ENCODE data around the gene OPRD1.
"Not testable (repeated sequence)": the region's sequence is repeated elsewhere in the genome, so short reads cannot be mapped to it uniquely, and the experiment has no call there.

OPRD1 gene

DNA sequence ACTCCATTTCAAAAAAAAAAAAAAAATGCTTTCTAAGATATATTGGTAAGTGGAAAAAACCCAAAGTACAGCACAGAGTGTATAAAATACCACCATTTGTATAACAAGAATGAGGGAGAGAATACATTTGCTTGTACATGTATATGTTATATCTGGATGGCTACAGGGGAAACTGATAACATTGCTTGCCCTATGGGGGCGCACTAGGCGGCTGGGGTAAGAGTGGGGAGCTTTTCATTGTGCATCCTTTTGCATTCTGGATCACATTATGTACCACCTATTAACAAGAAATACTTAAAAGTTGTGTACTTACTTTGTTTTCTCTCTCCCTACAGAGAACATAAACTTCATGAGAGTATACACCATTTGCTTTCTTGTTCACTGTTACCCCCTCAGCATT lies 28.6 kb upstream of the OPRD1 start:
- no peaks in the 10 kb centered on the region for H3K27me3 ChIP-seq (ENCODE audit: control insufficient read depth, insufficient read depth, low read length)
- H3K4me1 ChIP-seq (ENCODE audit: control insufficient read depth, insufficient read depth, low read length): peaks cover 2% of the 10 kb centered on the region
- H3K9ac ChIP-seq (ENCODE audit: low read depth, low read length): no peak overlapping the region
- H3K9me3 ChIP-seq (ENCODE audit: control insufficient read depth, insufficient read depth, low read length): no peaks in the 10 kb centered on the region
- no peaks in the 10 kb centered on the region for H3K36me3 ChIP-seq (ENCODE audit: control insufficient read depth, insufficient read depth, low read length)
- no peak overlapping the region for H3K4me3 ChIP-seq (ENCODE audit: low read depth, low read length)

DNA sequence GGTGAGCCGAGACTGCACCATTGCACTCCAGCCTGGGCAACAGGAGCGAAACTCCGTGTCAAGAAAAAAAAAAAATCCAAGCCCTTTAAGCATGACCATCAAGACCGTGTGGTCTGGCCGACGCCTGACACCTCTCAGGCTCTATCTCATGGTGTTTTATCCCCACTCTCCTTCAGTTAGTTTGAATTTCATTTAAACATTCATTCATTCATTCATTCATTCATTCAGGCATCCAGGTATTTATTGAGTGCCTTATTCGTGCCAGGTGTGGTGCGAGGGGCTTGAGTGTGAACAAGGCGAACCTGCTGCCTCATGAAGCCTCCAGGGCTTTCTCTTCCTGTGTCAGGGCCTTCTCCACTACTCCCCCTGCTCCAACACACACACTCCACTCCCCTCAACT lies 22.6 kb upstream of the OPRD1 start:
- Histone ChIP-seq H3K9ac (ENCODE audit: low read depth, low read length) (no peak overlapping the region), H3K4me3 (ENCODE audit: low read depth, low read length) (no peak overlapping the region), H3K36me3 (ENCODE audit: control insufficient read depth, insufficient read depth, low read length) (no peaks in the 10 kb centered on the region), H3K27me3 (ENCODE audit: control insufficient read depth, insufficient read depth, low read length) (no peaks in the 10 kb centered on the region), H3K4me1 (ENCODE audit: control insufficient read depth, insufficient read depth, low read length) (no peaks in the 10 kb centered on the region), H3K9me3 (ENCODE audit: control insufficient read depth, insufficient read depth, low read length) (no peaks in the 10 kb centered on the region)

- H3K27me3 ChIP-seq (ENCODE audit: control insufficient read depth, insufficient read depth, low read length): no peaks in the 10 kb centered on the region
- H3K4me3 ChIP-seq (ENCODE audit: low read depth, low read length): no peak overlapping the region
Observed at GRCh38 chr1:28789816-28790215, 22.2 kb upstream of the OPRD1 start.

GRCh38 chr1:28790377-28791035 lies 21.5 kb upstream of the OPRD1 start:
- H3K36me3 ChIP-seq (ENCODE audit: control insufficient read depth, insufficient read depth, low read length): no peaks in the 10 kb centered on the region
- no peaks in the 10 kb centered on the region for H3K9me3 ChIP-seq (ENCODE audit: control insufficient read depth, insufficient read depth, low read length)
- H3K9ac ChIP-seq (ENCODE audit: low read depth, low read length): no peak overlapping the region
- H3K4me1 ChIP-seq (ENCODE audit: control insufficient read depth, insufficient read depth, low read length): no peaks in the 10 kb centered on the region
- H3K27me3 ChIP-seq (ENCODE audit: control insufficient read depth, insufficient read depth, low read length): no peaks in the 10 kb centered on the region
- H3K4me3 ChIP-seq (ENCODE audit: low read depth, low read length): no peak overlapping the region

More at GRCh38 chr1:28789816-28790215, 22.2 kb upstream of the OPRD1 start:
- no peaks in the 10 kb centered on the region for H3K9me3 ChIP-seq (ENCODE audit: control insufficient read depth, insufficient read depth, low read length)
- no peaks in the 10 kb centered on the region for H3K36me3 ChIP-seq (ENCODE audit: control insufficient read depth, insufficient read depth, low read length)
- no peak overlapping the region for H3K9ac ChIP-seq (ENCODE audit: low read depth, low read length)
- H3K4me1 ChIP-seq (ENCODE audit: control insufficient read depth, insufficient read depth, low read length): no peaks in the 10 kb centered on the region

GRCh38 chr1:28791929-28792328 lies 20.0 kb upstream of the OPRD1 start:
- H3K36me3 ChIP-seq (ENCODE audit: control insufficient read depth, insufficient read depth, low read length); H3K4me1 ChIP-seq (ENCODE audit: control insufficient read depth, insufficient read depth, low read length); H3K9me3 ChIP-seq (ENCODE audit: control insufficient read depth, insufficient read depth, low read length); H3K27me3 ChIP-seq (ENCODE audit: control insufficient read depth, insufficient read depth, low read length); H3K4me3 ChIP-seq (ENCODE audit: low read depth, low read length); H3K9ac ChIP-seq (ENCODE audit: low read depth, low read length): not testable (repeated sequence)

DNA sequence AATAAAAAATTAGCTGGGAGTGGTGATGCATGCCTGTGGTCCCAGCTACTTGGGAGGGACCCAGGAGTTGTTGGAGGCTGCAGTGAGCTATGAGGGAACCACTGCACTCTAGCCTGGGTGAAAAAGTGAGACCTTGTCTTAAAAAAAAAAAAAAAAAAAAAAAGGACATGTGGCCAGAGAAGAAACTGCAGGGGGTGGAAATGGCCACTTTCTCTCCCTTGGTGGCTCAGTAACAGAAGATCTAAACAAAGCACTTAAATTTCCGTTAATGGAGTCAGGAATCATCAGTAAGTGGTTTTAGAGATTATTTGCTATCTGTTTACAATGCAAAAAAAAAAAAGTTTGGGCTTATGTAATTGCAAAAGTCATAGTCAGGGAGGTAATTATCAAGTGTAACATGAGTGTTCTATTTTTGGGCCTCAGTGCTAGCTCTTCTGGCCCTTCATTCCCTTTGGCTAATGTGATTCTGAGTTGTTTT lies 19.3 kb upstream of the OPRD1 start:
- Histone ChIP-seq H3K9ac (ENCODE audit: low read depth, low read length) (no peak overlapping the region), H3K4me1 (ENCODE audit: control insufficient read depth, insufficient read depth, low read length) (no peaks in the 10 kb centered on the region), H3K27me3 (ENCODE audit: control insufficient read depth, insufficient read depth, low read length) (no peaks in the 10 kb centered on the region), H3K9me3 (ENCODE audit: control insufficient read depth, insufficient read depth, low read length) (no peaks in the 10 kb centered on the region), H3K4me3 (ENCODE audit: low read depth, low read length) (no peak overlapping the region), H3K36me3 (ENCODE audit: control insufficient read depth, insufficient read depth, low read length) (no peaks in the 10 kb centered on the region)

DNA sequence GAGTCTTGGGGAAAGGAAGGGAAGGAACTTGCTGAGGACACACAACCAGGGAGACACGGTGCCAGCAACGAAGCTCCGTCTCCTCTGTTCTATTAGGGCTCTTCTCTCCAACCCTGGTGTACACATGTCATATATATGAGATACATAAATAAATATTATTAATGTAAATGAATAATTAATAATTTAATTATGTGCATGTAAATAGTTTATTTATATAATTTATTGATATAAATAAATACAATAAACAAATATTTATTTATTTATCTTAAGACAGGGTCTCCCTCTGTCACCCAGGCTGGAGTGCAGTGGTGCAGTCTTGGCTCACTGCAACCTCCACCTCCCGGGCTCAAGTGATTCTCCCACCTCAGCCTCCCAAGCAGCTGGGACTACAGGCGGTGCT lies 17.4 kb upstream of the OPRD1 start:
- not testable (repeated sequence) for H3K4me3 ChIP-seq (ENCODE audit: low read depth, low read length); H3K9ac ChIP-seq (ENCODE audit: low read depth, low read length); H3K4me1 ChIP-seq (ENCODE audit: control insufficient read depth, insufficient read depth, low read length); H3K27me3 ChIP-seq (ENCODE audit: control insufficient read depth, insufficient read depth, low read length); H3K9me3 ChIP-seq (ENCODE audit: control insufficient read depth, insufficient read depth, low read length); H3K36me3 ChIP-seq (ENCODE audit: control insufficient read depth, insufficient read depth, low read length)

GRCh38 chr1:28796352-28797211 lies 15.4 kb upstream of the OPRD1 start:
- H3K9ac ChIP-seq (ENCODE audit: low read depth, low read length): no peak overlapping the region
- H3K27me3 ChIP-seq (ENCODE audit: control insufficient read depth, insufficient read depth, low read length): no peaks in the 10 kb centered on the region
- no peaks in the 10 kb centered on the region for H3K9me3 ChIP-seq (ENCODE audit: control insufficient read depth, insufficient read depth, low read length)
- H3K4me1 ChIP-seq (ENCODE audit: control insufficient read depth, insufficient read depth, low read length): no peaks in the 10 kb centered on the region
- H3K4me3 ChIP-seq (ENCODE audit: low read depth, low read length): no peak overlapping the region
- no peaks in the 10 kb centered on the region for H3K36me3 ChIP-seq (ENCODE audit: control insufficient read depth, insufficient read depth, low read length)

DNA sequence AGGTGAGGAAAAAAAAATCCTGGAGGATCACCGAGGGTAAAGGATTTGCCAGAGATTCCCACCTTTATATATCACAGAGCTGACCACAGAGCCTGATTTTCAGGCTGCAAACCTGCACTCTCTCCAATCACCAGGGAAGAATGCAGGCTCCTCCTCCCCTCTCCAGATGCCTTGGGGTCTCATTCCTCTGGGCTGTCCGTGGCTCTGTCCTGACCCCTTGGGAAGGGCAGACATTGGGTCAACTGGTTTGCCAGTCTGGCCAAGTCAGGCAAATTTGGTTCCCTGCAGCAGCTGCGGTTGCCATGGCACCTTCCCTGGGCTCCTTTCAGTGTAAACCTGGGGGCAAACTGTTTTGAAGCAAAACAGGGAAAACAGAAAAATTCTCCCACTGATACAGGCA lies 11.6 kb upstream of the OPRD1 start:
- Histone ChIP-seq H3K9me3 (ENCODE audit: control insufficient read depth, insufficient read depth, low read length) (no peaks in the 10 kb centered on the region), H3K4me3 (ENCODE audit: low read depth, low read length) (no peak overlapping the region), H3K27me3 (ENCODE audit: control insufficient read depth, insufficient read depth, low read length) (no peaks in the 10 kb centered on the region), H3K4me1 (ENCODE audit: control insufficient read depth, insufficient read depth, low read length) (peaks cover 3% of the 10 kb centered on the region), H3K9ac (ENCODE audit: low read depth, low read length) (no peak overlapping the region), H3K36me3 (ENCODE audit: control insufficient read depth, insufficient read depth, low read length) (no peaks in the 10 kb centered on the region)

DNA sequence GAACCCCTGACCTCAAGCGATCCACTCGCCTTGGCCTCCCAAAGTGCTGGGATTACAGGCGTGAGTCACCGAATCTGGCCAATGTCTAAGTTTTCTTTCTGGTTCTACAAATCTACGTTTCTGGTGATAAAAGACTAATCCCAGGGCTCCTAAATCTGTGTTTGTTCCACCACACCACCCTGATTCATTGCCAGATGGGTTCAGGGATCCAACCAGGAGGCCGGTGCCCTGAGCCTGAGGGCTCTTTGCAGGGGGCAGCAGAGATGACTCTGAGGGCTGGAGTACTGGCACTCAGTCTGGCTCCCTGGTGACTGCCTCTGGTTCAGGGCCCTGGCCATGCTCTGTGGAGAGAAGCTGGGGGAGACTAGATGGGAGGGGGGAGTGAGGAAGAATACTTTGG lies 10.5 kb upstream of the OPRD1 start:
- Histone ChIP-seq H3K4me3 (ENCODE audit: low read depth, low read length) (no peak overlapping the region), H3K27me3 (ENCODE audit: control insufficient read depth, insufficient read depth, low read length) (no peaks in the 10 kb centered on the region), H3K9ac (ENCODE audit: low read depth, low read length) (no peak overlapping the region), H3K9me3 (ENCODE audit: control insufficient read depth, insufficient read depth, low read length) (no peaks in the 10 kb centered on the region), H3K4me1 (ENCODE audit: control insufficient read depth, insufficient read depth, low read length) (peaks cover 3% of the 10 kb centered on the region), H3K36me3 (ENCODE audit: control insufficient read depth, insufficient read depth, low read length) (no peaks in the 10 kb centered on the region)

DNA sequence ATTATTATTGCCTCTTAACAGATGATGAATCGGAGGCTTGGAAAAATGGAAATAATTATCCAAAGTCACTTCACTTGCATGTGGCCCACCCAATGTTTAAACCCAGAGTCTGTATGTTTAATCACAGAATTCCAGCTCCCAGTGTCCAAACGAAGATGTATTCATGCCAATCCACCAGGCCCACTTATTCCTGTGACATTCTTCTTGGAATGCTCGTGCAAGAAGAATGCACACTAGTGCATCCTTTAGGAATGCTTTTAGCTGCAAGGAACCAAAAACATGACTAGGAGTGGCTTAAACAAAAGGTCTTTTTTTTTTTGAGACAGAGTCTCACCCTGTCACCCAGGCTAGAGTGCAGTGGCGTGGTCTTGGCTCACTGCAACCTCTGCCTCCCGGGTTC lies 8.9 kb upstream of the OPRD1 start:
- peaks cover 3% of the 10 kb centered on the region for H3K4me1 ChIP-seq (ENCODE audit: control insufficient read depth, insufficient read depth, low read length)
- H3K27me3 ChIP-seq (ENCODE audit: control insufficient read depth, insufficient read depth, low read length): no peaks in the 10 kb centered on the region
- H3K9ac ChIP-seq (ENCODE audit: low read depth, low read length): no peak overlapping the region
- H3K36me3 ChIP-seq (ENCODE audit: control insufficient read depth, insufficient read depth, low read length): no peaks in the 10 kb centered on the region
- H3K9me3 ChIP-seq (ENCODE audit: control insufficient read depth, insufficient read depth, low read length): no peaks in the 10 kb centered on the region
- H3K4me3 ChIP-seq (ENCODE audit: low read depth, low read length): no peak overlapping the region

- Histone ChIP-seq H3K4me3 (ENCODE audit: low read depth, low read length) (no peak overlapping the region), H3K9me3 (ENCODE audit: control insufficient read depth, insufficient read depth, low read length) (no peaks in the 10 kb centered on the region), H3K4me1 (ENCODE audit: control insufficient read depth, insufficient read depth, low read length) (peaks cover 3% of the 10 kb centered on the region), H3K27me3 (ENCODE audit: control insufficient read depth, insufficient read depth, low read length) (no peaks in the 10 kb centered on the region), H3K36me3 (ENCODE audit: control insufficient read depth, insufficient read depth, low read length) (no peaks in the 10 kb centered on the region), H3K9ac (ENCODE audit: low read depth, low read length) (no peak overlapping the region)
Observed at GRCh38 chr1:28803662-28804061, 8.3 kb upstream of the OPRD1 start.
